ENCODE data around the gene CUX1. TPM values are rescaled to one million over a fixed set of nuclear protein-coding genes. Genes with fewer than 3 reads are reported as not detected.

CUX1 gene
- polyA plus RNA-seq, 12 donors: 38.3 to 53.1 (median 44.7) TPM

DNA sequence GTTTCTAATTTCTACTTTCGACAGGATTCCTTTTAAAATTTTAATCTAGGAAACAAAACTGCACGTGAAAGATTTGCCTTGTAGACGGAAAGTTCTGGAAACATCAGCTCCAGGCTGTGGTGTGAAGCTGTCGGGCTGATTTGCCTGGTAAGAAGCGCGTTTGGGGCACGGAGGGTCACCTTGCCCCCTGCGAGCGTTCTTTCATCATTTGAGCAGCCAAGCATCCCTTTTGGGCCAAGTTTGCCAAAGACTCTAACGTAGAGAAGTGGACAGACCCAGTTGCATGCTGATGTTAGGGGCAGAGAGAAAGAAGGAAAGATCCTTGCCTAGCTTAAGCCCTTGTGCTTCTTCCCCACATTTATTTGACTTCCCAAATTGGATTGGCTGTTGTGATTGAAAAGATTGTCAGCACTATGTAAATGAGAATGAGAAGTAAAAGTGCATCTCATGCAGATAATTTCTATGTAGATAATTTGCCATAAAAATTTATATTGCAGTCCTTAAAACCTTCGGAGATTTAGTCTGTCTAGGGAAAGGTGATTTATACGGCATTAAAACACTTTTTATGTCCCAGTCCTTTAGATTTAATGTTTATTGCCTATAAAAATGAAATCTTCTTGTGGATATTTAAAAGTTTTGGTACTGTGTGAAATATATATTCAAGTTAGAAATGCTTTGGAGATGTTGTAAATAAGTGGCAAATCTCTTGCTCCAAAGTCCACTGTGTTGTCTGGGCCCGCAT is 76.1 kb downstream of the CUX1 start:
- DNase-seq: no peak

DNA sequence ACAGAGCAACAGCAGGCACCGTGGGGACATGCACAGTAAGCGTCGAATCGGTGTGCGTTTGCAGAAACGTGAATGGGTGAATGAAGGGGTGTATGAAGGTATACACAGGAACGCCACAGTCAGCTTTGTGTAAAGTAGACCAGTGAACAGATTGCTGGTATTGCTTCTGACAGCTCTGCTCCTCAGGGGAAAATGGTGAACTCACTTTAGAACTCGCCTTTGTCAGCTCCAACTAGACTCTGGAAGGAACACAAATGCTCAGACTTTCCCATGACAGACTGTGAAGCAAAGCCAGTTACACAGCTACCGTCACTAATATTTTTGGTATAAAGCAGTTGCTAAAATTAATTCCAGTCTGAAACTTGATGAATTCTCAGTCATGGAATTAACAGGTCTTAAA is 78.9 kb downstream of the CUX1 start:
- no peak for DNase-seq

DNA sequence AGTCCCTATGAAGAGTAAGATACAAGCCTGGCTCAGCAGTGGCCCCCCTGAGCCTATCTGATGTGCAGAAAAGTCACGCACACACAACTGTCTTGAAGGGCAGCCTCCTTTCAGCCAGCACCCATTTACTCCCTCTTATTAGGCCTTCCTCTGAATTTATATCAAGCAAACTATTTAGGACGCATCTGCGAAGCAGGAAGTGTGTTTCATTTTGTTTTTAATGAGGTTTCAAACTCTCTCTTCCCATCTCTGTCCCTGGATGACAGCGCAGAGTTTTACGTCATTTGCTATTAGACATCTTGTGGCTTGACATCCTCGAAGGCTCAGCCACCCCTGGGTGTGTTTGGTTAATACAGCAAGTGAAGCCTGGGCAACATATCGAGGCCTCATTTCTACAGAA is 79.5 kb downstream of the CUX1 start:
- no peak for DNase-seq

DNA sequence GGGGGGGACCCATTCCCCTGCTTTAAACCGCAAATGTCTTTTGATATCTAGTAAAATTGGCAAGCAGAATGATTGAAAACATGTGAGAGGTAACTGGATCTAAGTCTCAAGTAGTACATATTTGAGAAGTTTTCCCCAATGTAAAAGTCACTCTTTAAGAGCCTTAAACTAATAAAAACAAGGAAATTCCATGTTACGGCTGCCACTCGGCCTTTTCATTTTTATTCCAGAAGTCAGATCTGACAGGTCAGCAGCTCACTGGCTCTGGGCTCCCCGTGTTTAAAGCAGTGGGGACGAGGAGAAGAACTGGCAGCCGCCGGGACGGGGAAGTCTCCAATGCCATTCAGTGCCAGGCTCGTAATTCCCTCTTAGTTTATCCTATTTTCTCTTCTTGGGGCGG is 80.7 kb downstream of the CUX1 start:
- DNase-seq: no peak

GRCh38 chr7:101899616-101900015 is 82.2 kb downstream of the CUX1 start:
- DNase-seq: no peak

DNA sequence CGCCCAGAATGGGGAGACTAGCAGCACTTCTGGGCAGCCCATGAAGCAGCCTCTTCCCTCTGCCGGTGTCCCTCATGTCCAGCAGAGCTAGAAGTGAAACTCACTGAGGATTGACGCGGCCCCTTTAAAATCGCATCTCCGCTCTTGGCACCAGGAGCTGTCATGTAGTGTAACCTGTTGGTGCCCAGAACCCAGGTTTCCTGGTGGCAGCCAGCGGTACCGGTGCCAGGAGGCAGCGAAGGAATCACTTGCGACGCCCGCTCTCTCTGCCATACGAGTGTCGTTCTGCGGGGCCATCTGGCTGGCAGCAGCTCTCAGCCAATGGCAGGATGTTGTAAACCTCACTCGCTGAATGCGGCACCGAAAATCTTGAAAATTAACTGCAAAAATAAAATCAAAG is 82.7 kb downstream of the CUX1 start:
- no peak for DNase-seq

DNA sequence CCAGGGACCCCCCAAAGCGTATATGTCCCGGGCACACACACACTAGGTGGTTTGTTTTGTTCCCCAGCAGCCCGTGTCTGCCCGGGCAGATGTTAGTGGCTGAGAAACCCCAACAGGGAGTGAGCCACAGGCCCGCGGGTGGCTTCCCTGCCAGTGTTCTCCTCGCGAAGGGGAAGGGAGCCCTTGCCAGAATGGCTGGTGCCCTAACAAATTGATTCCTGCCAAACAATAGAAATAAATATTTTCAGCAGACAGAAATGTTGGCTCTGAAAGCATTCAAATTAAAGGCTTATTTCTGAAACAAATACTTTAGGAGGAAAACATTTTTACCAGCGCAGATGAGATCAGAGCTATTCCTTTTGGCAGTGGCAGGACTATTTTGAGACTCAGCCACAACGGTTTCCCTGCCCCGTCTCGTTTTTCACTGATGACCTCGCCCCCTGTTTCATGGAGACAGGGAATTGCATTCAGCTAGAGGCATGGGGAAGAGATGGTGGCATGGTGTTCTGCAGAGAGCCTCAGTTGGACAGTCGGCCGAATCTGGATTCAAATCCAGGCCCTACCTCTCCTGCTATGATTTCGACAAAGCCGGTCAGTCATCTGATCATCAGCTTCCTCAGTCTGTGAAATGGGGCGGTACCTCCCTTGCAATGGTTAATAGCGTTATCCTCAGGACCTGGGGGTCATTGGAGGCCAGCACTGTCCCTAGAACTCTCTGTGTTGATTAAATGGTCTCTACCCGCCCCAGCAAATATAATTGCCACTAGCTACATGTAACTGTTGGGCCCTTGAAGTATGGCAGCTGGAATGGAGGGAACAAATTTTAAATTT is 84.5 kb downstream of the CUX1 start:
- peak; percentile 36 for DNase-seq

DNA sequence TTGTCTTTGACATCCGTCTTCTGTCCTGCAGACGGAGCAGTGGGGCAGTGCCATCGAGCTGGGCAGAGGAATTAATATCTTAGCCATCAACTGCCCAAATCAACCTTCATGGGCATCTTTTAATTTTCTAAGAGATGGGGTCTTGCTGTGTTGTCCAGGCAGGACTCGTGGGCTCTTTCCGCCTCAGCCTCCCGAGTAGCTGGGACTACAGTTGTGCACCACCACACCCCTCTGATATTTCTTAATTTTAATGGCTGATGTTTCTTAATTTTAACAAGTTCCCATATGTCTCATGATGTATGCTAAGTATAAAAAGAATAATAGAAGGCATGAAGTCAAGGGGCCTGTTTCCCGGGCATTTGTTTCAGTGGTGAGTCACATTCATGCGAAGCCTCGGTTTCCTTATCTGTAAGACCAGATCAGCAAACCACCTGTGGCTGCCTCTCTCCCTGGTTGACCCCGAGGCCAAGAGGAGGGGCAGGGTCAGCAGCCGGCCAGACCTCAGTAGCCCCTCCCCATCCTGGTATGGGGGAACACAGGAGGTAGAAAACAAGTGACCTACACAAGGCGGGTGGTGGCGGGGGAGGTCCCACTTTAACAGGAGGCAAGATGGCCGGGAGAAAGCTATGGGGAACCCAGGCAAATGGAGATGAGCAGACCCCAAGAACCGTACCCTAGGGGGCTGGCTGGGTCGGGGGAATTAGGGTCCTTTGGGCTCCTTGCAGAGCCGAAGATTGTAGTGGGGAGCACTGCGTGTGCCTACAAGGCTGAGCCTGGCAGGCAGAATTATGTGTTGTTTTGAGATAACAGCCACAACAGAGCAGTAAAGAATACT is 85.5 kb downstream of the CUX1 start:
- no peak for DNase-seq

DNA sequence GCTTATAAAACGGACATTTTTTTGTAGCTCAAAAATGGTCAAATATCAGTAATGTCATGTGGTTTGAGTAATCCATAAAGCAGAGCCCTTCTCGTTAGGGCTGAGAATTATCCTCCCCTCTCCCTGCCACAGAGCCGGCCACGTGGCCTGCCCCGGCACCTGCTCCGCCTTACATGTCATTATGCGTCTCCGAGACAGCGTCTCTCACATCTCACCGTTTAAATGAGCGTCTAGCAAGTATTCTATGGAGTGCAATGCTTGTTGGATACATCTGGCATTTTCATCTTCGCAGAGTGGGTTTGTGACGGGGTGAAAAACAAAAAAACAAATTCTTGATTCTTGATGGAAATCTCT is 86.1 kb downstream of the CUX1 start:
- DNase-seq: no peak

DNA sequence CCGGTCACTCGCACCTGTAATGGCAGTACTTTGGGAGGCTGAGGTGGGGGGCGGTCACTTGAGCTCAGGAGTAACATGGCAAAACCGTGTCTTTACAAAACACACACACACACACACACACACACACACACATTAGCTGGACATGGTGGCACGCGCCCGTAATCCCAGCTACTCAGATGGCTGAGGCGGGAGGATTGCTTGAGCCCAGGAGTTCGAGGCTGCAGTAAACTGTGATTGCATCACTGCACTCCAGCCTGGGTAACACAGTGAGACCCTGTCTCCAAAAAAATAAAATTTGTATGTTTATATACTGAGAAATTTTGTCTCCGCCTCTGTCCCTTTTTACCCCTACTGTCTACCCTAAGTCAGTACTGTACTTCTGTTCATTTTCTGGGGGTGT is 86.6 kb downstream of the CUX1 start:
- DNase-seq: no peak

- no peak for DNase-seq
Observed at GRCh38 chr7:101905203-101905865, 87.9 kb downstream of the CUX1 start.

- DNase-seq: no peak
Observed at GRCh38 chr7:101906291-101907240, 89.1 kb downstream of the CUX1 start.

- DNase-seq: no peak
Observed at GRCh38 chr7:101910991-101911799, 93.8 kb downstream of the CUX1 start.

GRCh38 chr7:101911800-101912715 is 94.6 kb downstream of the CUX1 start:
- DNase-seq: no peak

GRCh38 chr7:101912716-101913110 is 95.3 kb downstream of the CUX1 start:
- DNase-seq: no peak

DNA sequence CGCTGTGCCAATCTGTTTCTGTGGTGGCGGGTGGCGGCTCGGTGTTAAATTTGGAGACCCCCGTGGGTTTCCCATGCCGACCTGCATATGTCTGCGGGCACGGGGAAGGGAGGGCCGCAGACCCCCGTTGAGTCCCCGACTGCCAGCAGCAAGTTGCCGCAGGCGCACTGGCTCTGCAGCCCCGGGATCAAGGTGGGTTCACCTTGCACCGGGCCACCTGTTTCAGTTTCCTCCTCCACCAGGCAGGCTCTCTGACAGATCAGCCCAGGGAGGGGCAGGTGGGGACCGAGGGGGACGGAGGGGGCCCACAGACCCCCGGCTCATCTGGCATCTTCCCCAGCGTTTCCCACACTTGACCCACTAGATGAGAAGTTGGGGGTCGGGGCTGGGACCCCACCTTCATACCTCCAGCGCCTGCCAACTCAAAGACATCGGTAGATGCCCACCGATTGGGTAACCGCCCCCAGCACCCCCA is 95.9 kb downstream of the CUX1 start:
- no peak for DNase-seq

DNA sequence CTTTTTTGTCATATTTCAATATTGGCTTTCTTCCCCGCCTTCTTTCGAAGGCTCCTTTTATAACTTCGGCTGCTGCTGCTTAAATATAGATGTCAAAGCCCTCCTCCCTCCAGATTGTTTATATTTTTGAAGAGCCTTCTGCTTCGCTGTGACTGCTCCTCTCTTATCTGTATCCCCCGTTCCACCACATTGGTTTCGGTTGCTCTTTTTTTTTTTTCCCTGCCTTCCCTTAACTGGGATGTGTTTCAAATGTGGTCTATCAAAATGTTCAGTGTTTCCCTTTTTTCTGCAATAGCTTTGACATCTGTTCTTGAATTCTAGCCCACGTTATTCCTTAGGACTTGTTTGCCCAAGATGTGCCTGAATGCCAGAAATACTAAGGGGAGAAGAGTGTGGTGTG is 96.4 kb downstream of the CUX1 start:
- DNase-seq: no peak

DNA sequence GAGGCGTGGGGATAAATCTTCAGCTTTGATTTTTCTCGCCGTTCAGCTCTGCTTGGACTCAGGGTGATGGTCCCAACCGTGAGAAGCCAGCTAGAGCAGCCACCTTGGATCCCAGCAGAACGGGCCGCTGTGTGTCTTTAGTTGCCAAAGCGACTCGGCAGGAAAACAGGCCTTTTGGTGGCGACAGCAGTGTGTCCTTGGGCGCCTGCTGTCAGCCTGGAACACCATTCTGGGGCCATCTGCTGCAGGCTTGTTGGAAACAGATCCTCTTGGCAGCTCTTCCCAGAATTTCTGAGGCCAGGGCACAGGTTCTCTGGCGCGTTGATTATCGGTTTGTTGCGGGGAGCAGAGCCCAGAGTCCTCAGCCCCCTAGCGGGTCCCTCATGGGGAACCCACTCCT is 97.6 kb downstream of the CUX1 start:
- DNase-seq: peak; percentile 31

All from muscle of arm (tissue), 12 donors.